ENCODE results near the gene HECW1. TPM values are rescaled to one million over a fixed set of nuclear protein-coding genes. Genes with fewer than 3 reads are reported as not detected.
"Not testable (repeated sequence)": the region's sequence is repeated elsewhere in the genome, so short reads cannot be mapped to it uniquely, and the experiment has no call there.

HECW1 gene
- total RNA-seq, 3 donors from 2014 or later, result 0.48 to 1.9 (median 0.66) TPM

- DNase-seq (ENCODE audit: low spot score in 2 of 2), result no peak
- intact Hi-C loops (cut with DNase I; ENCODE audit: low total_unique reads), result no loop called here
- Histone ChIP-seq H3K36me3 (no peaks in the 10 kb centered on the region), H3K27me3 (no peaks in the 10 kb centered on the region), H3K27ac (no peak overlapping the region), H3K9me3 (no peaks in the 10 kb centered on the region), H3K4me1 (no peaks in the 10 kb centered on the region), H3K4me3 (no peak overlapping the region)
- TF ChIP-seq, protein P1, sequence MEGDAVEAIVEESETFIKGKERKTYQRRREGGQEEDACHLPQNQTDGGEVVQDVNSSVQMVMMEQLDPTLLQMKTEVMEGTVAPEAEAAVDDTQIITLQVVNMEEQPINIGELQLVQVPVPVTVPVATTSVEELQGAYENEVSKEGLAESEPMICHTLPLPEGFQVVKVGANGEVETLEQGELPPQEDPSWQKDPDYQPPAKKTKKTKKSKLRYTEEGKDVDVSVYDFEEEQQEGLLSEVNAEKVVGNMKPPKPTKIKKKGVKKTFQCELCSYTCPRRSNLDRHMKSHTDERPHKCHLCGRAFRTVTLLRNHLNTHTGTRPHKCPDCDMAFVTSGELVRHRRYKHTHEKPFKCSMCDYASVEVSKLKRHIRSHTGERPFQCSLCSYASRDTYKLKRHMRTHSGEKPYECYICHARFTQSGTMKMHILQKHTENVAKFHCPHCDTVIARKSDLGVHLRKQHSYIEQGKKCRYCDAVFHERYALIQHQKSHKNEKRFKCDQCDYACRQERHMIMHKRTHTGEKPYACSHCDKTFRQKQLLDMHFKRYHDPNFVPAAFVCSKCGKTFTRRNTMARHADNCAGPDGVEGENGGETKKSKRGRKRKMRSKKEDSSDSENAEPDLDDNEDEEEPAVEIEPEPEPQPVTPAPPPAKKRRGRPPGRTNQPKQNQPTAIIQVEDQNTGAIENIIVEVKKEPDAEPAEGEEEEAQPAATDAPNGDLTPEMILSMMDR (IDR thresholded peaks at IDR 0.05), result no peak
- TF ChIP-seq POLR2A (IDR thresholded peaks at IDR 0.05) (no peak), POLR2AphosphoS5 (IDR thresholded peaks at IDR 0.05) (no peak)
Observed at GRCh38 chr7:43481902-43482678, 369.6 kb downstream of the HECW1 start.

DNA sequence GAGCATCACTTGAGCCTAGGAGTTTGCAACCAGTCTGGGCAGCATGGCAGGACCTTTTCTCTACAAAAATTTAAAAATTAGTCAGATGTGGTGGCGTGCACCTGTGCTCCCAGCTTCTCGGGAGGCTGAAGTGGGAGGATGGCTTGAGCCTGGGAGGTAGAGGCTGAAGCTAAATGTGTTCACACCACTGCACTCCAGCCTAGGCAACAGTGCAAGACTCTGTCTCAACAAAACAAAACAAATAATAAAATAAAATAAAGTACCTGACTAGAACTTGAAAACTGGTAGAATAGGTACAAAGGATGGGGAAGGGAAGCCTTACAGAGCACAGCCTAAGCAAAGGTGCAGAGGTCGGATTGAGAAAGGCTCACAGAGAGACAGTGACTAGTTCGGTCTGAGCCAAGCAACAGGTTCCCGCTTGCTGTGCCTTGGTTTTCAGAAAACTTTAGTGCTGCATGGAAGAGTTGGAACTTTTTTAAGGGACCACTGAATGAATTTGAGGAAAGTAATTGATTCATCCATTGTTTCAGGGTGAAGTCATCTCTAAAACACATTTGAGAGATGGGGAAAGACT lies 370.3 kb downstream of the HECW1 start:
- Histone ChIP-seq H3K4me3 (no peak overlapping the region), H3K27ac (no peak overlapping the region), H3K27me3 (no peaks in the 10 kb centered on the region), H3K36me3 (no peaks in the 10 kb centered on the region), H3K4me1 (no peaks in the 10 kb centered on the region), H3K9me3 (no peaks in the 10 kb centered on the region)
- no peak for TF ChIP-seq POLR2AphosphoS5 (IDR thresholded peaks at IDR 0.05)
- TF ChIP-seq POLR2A (IDR thresholded peaks at IDR 0.05), result no peak
- TF ChIP-seq, protein P1 (IDR thresholded peaks at IDR 0.05), result no peak
- intact Hi-C loops (cut with DNase I; ENCODE audit: low total_unique reads), result no loop called here
- DNase-seq (ENCODE audit: low spot score in 2 of 2), result no peak

- Histone ChIP-seq H3K27me3 (no peaks in the 10 kb centered on the region), H3K4me3 (no peak overlapping the region), H3K4me1 (no peaks in the 10 kb centered on the region), H3K36me3 (no peaks in the 10 kb centered on the region), H3K9me3 (no peaks in the 10 kb centered on the region), H3K27ac (no peak overlapping the region)
- no peak for TF ChIP-seq POLR2AphosphoS5 (IDR thresholded peaks at IDR 0.05)
- TF ChIP-seq POLR2A (IDR thresholded peaks at IDR 0.05), result no peak
- TF ChIP-seq, protein P1 (IDR thresholded peaks at IDR 0.05), result no peak
- intact Hi-C loops (cut with DNase I; ENCODE audit: low total_unique reads), result no loop called here
- DNase-seq (ENCODE audit: low spot score in 2 of 2), result no peak
Observed at GRCh38 chr7:43484678-43485395, 372.4 kb downstream of the HECW1 start.

DNA sequence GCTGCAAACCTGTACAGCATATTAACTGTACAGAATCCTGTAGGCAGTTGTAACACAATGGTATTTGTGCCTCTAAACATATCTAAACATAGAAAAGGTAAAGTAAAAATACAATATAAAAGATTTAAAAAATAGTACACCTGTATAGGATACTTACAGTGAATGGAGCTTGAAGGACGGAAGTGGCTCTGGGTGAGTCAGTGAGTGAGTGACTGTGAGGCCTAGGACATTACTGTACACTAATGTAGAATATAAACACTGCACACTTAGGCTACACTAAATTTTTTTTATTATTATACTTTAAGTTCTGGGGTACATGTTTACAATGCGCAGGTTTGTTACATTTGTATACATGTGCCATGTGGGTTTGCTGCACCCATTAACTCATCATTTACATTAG lies 373.1 kb downstream of the HECW1 start:
- no peak for TF ChIP-seq POLR2AphosphoS5 (IDR thresholded peaks at IDR 0.05)
- no peak for DNase-seq (ENCODE audit: low spot score in 2 of 2)
- Histone ChIP-seq H3K4me1 (no peaks in the 10 kb centered on the region), H3K27me3 (no peaks in the 10 kb centered on the region), H3K9me3 (no peaks in the 10 kb centered on the region), H3K4me3 (no peak overlapping the region), H3K27ac (no peak overlapping the region), H3K36me3 (no peaks in the 10 kb centered on the region)
- intact Hi-C loops (cut with DNase I; ENCODE audit: low total_unique reads), result no loop called here

GRCh38 chr7:43486008-43486407 lies 373.6 kb downstream of the HECW1 start:
- H3K9me3 ChIP-seq; H3K4me3 ChIP-seq; H3K4me1 ChIP-seq; H3K27ac ChIP-seq; H3K27me3 ChIP-seq; intact Hi-C loops (cut with DNase I; ENCODE audit: low total_unique reads); H3K36me3 ChIP-seq; DNase-seq (ENCODE audit: low spot score in 2 of 2): not testable (repeated sequence)

DNA sequence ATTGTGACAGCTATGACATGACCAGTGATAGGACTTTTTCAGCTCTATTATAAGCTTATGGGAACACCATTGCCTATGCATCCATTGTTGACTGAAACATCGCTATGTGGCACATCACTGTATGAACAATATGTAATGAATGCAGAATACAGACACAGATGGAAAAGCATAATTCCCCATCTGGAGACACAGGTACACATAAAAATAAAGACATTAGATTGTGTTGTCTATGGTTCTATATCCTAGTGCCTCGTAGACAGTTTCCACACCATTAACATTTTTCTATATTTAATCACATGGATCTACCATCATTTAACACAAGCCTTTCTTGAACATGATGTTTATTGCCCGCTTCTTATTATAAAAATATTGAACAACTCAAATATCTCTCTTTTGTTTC lies 374.2 kb downstream of the HECW1 start:
- Histone ChIP-seq H3K4me1 (no peaks in the 10 kb centered on the region), H3K4me3 (no peak overlapping the region), H3K36me3 (no peaks in the 10 kb centered on the region), H3K9me3 (no peaks in the 10 kb centered on the region), H3K27ac (no peak overlapping the region), H3K27me3 (no peaks in the 10 kb centered on the region)
- intact Hi-C loops (cut with DNase I; ENCODE audit: low total_unique reads), result no loop called here
- DNase-seq (ENCODE audit: low spot score in 2 of 2), result no peak
- TF ChIP-seq POLR2A (IDR thresholded peaks at IDR 0.05) (no peak), POLR2AphosphoS5 (IDR thresholded peaks at IDR 0.05) (no peak)
- TF ChIP-seq, protein P1 (IDR thresholded peaks at IDR 0.05), result no peak

Data from breast epithelium (tissue), 4 donors.